Lung (tissue), 12 donors: ENCODE data around the gene SSR3. TPM values are rescaled to one million over a fixed set of nuclear protein-coding genes. Genes with fewer than 3 reads are reported as not detected.

Experiments
- ATAC-seq: fragments of 200-7000 bp; cut with Tn5 transposase; one replicate; pipeline ENCODE4 v1.9.1; 2020; ENCODE audit warnings: moderate number of reproducible peaks; ENCODE audit not compliant: insufficient read depth, low FRiP score
- DNase-seq, 3 donors: peaks; one replicate each; pipeline ENCODE4 v3.0.0-alpha.2; 2013 to 2017
- H3K27ac ChIP-seq, 2 donors: one replicate each; pipeline ENCODE4 v1.5.1; 2013; ENCODE audit warnings: mild to moderate bottlenecking in 2 of 2, moderate library complexity in 2 of 2, control low read depth in 1 of 2, inconsistent platforms in 1 of 2, low read depth in 1 of 2, low read length in 1 of 2
- H3K27me3 ChIP-seq, 3 donors: one replicate each; pipeline ENCODE4 v1.5.1; 2013; ENCODE audit warnings: low read length in 2 of 3; ENCODE audit not compliant: control insufficient read depth in 3 of 3, insufficient read depth in 3 of 3
- H3K36me3 ChIP-seq, 4 donors: one replicate each; pipeline ENCODE4 v1.5.1; 2013; ENCODE audit warnings: low read length in 4 of 4, mild to moderate bottlenecking in 1 of 4, moderate library complexity in 1 of 4; ENCODE audit not compliant: control insufficient read depth in 4 of 4, insufficient read depth in 4 of 4
- H3K4me1 ChIP-seq, 5 donors: one replicate each; pipeline ENCODE4 v1.5.1; 2013; ENCODE audit warnings: low read length in 5 of 5, mild to moderate bottlenecking in 2 of 5, moderate library complexity in 1 of 5; ENCODE audit not compliant: control insufficient read depth in 5 of 5, insufficient read depth in 5 of 5
- H3K4me3 ChIP-seq: one replicate; pipeline ENCODE4 v1.5.1; 2013; ENCODE audit warnings: mild to moderate bottlenecking, control low read depth, moderate library complexity
- H3K9ac ChIP-seq, 2 donors: one replicate each; pipeline ENCODE4 v1.5.1; 2013; ENCODE audit warnings: low read length in 2 of 2, control low read depth in 1 of 2; ENCODE audit not compliant: insufficient read depth in 1 of 2
- H3K9me3 ChIP-seq, 4 donors: one replicate each; pipeline ENCODE4 v1.5.1; 2013; ENCODE audit warnings: low read length in 3 of 4, mild to moderate bottlenecking in 1 of 4, moderate library complexity in 1 of 4; ENCODE audit not compliant: control insufficient read depth in 4 of 4, insufficient read depth in 3 of 4
- CTCF ChIP-seq: IDR thresholded peaks from 2 replicates; pipeline ENCODE4 v1.5.1; 2012; ENCODE audit warnings: mild to moderate bottlenecking; ENCODE audit errors: control extremely low read depth, extremely low read depth
- WGBS, 2 donors: extraction: QIAGEN DNeasy Blood & Tissue Kit; methylation state at CpG; one replicate each; pipeline ENCODE4 v1.1.7; 2013; 5-methylcytosine and 5-hydroxymethylcytosine counted together
- polyA plus RNA-seq, 2 donors: library from polyadenylated mRNA; stranded (reverse); fragments of 200-250 nt; gene quantifications; one replicate each; pipeline ENCODE4 v1.2.1, GENCODE V29; 2013
- total RNA-seq, 2 donors: library from RNA; depleted of rRNA in 1 of 2; stranded (reverse); fragments of >200 nt in 1 of 2; gene quantifications; one replicate each; pipeline ENCODE4 v1.2.1, GENCODE V29; 2014 to 2021
- donor health status: control.
- donor health status: control.
- donor health status: Bipolar disorder and iron deficiency.
- donor health status: healthy.
- donor health status: DM: yes; HTN: yes; CAD: no.

The SSR3 gene
- total and polyA plus RNA-seq, 4 donors, result 83.7 to 209 (median 188) TPM

GRCh38 chr3:156579427-156579851 lies 24.5 kb upstream of the SSR3 start:
- H3K27me3 ChIP-seq, result no peaks in the 10 kb centered on the region
- no peaks in the 10 kb centered on the region for H3K36me3 ChIP-seq
- no peak overlapping the region for H3K9ac ChIP-seq
- no peak for DNase-seq
- TF ChIP-seq CTCF, result no peak
- no peak overlapping the region for H3K27ac ChIP-seq
- WGBS, 2 donors, result 40 to 51% methylated on average over 2 of the region's 2 CpGs
- no peak for ATAC-seq
- no peaks in the 10 kb centered on the region for H3K9me3 ChIP-seq
- H3K4me3 ChIP-seq, result no peak overlapping the region
- H3K4me1 ChIP-seq, result no peaks in the 10 kb centered on the region

- ATAC-seq, result no peak
- no peaks in the 10 kb centered on the region for H3K4me1 ChIP-seq
Observed at GRCh38 chr3:156577736-156578135, 22.8 kb upstream of the SSR3 start.

GRCh38 chr3:156576651-156577348 lies 21.9 kb upstream of the SSR3 start:
- H3K4me1 ChIP-seq, result no peaks in the 10 kb centered on the region
- no peak for TF ChIP-seq CTCF
- WGBS, 2 donors, result 43 to 47% methylated on average over 2 of the region's 2 CpGs
- no peaks in the 10 kb centered on the region for H3K9me3 ChIP-seq
- DNase-seq (peak in 1 of 3 donors; percentile 7), ATAC-seq (peak; percentile 66)
- no peak overlapping the region for H3K27ac ChIP-seq
- no peak overlapping the region for H3K4me3 ChIP-seq
- no peaks in the 10 kb centered on the region for H3K27me3 ChIP-seq
- no peaks in the 10 kb centered on the region for H3K36me3 ChIP-seq
- H3K9ac ChIP-seq, result no peak overlapping the region

More at GRCh38 chr3:156577736-156578135, 22.8 kb upstream of the SSR3 start:
- Histone ChIP-seq H3K27ac (no peak overlapping the region), H3K9ac (no peak overlapping the region), H3K9me3 (no peaks in the 10 kb centered on the region), H3K27me3 (no peaks in the 10 kb centered on the region), H3K4me3 (no peak overlapping the region), H3K36me3 (no peaks in the 10 kb centered on the region)
- TF ChIP-seq CTCF, result no peak
- DNase-seq, result no peak

GRCh38 chr3:156576051-156576450 lies 21.1 kb upstream of the SSR3 start:
- no peak for TF ChIP-seq CTCF
- Histone ChIP-seq H3K9ac (no peak overlapping the region), H3K9me3 (no peaks in the 10 kb centered on the region), H3K27me3 (no peaks in the 10 kb centered on the region), H3K4me1 (no peaks in the 10 kb centered on the region), H3K4me3 (no peak overlapping the region), H3K27ac (no peak overlapping the region), H3K36me3 (no peaks in the 10 kb centered on the region)
- DNase-seq (no peak), ATAC-seq (no peak)
- WGBS, 2 donors, result 77 to 83% methylated on average over 2 of the region's 2 CpGs
